HG02885 (cell line): ENCODE measurements around the gene DHX16.
"Not testable (repeated sequence)": the region's sequence is repeated elsewhere in the genome, so short reads cannot be mapped to it uniquely, and the experiment has no call there.

Experiments used
- ATAC-seq: cut with Tn5 transposase; IDR thresholded peaks from one replicate; pipeline ENCODE4 v1.9.1; 2021; ENCODE audit warnings: mild to moderate bottlenecking; ENCODE audit not compliant: unreplicated experiment, poor library complexity

Gene DHX16

DNA sequence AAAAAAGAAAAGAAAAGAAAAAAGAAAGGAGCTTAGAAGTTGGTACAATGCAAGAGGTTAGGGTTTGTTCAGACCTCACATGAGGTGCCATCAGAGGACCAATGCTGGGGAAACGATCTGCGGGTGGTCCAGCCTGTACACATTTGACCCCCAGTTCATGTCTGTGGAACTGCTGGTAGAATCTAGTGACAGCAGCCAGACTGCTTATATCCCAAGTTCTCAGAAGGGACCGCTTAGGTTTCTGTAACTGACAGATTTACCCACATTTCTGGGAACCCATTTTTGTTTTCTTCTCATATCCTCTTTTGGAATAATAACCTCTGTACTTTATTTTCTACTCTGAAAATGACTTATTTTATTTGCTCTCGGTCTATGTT, 8.9 kb upstream of the DHX16 start:
- no peak for ATAC-seq

GRCh38 chr6:30679765-30680535, 7.1 kb upstream of the DHX16 start:
- ATAC-seq, result no peak

- ATAC-seq, result peak; percentile 65
Observed at GRCh38 chr6:30678964-30679726, 6.3 kb upstream of the DHX16 start.

- ATAC-seq, result no peak
Observed at GRCh38 chr6:30676660-30677285, 4.0 kb upstream of the DHX16 start.

DNA sequence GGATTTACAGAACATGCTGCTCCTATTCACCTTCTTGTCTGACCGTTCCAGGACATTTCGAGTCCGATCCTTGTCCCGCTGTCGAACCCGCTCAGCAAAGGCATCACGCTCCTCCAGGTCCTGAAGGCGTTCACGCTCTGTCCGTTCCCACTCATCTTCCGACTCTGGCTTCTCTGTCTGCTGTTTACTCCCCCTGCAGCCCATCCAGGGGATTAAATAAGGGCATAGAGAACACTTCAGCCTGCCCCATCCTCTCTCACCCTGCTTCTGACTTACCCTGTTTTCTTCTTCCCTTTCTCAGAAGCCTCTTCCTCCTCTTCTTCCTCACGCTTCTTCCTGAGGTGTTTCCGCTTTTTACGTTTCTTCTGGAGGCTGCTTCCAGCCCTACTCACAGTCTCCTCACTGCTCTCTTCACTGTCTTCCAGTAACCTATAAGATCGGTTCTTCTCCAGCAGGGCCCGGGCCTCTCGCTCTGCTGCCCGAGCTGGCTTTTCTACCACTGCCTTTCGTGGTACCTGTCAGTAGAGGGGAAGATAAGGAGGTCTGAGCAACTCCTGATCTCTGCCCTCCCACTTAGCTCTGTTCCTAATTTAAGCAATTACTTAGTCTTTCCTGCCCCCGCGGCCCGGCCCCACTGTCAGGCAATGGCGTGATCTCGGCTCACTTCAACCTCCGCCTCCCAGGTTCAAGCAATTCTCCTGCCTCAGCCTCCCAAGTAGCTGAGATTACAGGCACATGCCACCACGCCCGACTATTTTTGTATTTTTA, 1.9 kb downstream of the DHX16 start:
- ATAC-seq, result no peak

DNA sequence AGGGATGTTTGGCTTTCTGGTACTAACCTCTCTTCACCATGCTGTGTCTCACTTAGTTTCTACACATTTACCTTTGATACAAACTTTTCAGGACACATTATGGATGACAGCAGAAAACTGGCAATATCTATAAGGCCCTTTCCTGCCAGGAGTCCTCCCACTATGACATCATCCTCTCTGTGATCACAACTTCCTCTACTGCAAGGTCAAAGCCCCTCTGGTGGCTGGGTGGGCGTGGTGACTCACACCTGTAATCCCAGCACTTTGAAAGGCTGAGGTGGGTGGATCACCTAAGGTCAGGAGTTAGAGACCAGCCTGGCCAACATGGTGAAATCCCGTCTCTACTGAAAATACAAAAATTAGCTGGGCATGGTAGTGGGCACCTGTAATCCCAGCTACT, 6.5 kb downstream of the DHX16 start:
- ATAC-seq, result not testable (repeated sequence)

DNA sequence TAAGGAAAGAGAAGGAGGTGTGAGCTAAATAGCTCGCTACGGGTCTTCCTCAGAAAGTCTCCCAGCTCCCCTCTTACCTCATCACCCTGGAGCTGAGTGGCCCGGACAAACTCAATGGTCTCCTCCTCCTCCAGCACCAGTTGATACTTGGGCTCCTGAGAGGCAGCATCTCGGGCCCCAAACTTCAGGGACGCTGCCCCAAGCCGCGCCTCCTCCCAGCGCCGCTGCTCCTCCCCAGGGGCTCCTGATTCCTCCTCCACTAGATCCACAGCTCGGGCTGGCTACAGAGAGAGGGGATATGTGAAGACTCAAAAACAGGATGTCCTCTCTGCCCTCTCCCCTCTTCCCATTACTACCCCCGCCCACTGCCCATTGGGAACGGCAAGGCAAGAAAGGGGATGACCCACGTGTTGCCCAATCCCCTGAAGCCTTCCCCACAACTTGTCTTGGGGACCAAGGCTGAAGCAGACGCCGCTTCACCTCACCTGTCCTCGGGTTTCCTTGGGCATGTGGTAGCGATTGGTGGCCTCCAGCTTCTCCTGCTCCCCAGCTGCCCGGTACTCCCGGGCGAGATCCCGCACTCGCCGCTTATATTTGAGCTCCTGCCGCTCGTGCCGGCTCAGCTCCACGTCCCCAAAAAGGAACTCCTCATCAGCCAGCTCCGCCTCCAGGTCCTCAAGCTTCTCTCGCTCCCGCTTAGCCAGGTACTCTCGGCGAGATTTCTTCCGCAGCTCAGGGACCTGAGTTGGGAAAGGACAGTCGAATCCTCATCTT, 7.6 kb downstream of the DHX16 start:
- ATAC-seq, result no peak

GRCh38 chr6:30657922-30658321, 14.9 kb downstream of the DHX16 start:
- ATAC-seq, result not testable (repeated sequence)

DNA sequence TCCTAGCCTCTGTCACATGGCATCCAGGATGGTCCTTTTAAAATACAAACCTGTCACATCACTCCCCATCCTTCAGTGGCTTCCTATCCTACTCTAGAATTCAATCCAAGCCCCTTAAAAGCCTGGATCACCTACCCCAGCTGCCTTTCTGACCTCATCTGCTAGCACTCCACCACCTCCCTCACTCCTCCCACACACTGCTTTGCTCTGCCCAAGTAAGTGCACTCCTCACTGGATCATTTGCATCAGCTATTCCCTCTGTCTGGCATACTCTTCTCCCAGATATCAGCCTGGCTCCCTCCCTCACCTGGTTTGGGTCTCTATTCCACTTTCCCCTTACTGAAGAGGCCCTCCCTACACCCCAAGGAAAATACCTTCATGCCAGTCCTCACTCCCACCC, 15.4 kb downstream of the DHX16 start:
- no peak for ATAC-seq

- no peak for ATAC-seq
Observed at GRCh38 chr6:30656513-30656912, 16.3 kb downstream of the DHX16 start.

DNA sequence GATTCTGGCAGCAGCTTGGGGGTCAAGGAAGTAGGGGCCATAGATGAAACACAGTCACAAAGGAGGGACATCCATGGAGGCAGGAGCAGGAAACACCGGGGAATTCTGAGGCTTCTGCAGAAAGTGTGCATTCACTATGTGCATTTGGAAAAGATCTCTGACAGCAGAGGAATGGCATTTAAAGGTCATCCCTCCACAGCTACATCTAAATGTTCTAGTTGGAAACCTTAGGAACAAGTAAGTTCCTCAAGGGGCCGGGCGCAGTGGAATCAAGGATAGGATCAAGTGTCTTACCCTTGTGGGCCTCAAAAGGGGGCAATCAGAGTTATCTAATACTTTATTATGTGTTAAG, 17.1 kb downstream of the DHX16 start:
- ATAC-seq, result no peak

DNA sequence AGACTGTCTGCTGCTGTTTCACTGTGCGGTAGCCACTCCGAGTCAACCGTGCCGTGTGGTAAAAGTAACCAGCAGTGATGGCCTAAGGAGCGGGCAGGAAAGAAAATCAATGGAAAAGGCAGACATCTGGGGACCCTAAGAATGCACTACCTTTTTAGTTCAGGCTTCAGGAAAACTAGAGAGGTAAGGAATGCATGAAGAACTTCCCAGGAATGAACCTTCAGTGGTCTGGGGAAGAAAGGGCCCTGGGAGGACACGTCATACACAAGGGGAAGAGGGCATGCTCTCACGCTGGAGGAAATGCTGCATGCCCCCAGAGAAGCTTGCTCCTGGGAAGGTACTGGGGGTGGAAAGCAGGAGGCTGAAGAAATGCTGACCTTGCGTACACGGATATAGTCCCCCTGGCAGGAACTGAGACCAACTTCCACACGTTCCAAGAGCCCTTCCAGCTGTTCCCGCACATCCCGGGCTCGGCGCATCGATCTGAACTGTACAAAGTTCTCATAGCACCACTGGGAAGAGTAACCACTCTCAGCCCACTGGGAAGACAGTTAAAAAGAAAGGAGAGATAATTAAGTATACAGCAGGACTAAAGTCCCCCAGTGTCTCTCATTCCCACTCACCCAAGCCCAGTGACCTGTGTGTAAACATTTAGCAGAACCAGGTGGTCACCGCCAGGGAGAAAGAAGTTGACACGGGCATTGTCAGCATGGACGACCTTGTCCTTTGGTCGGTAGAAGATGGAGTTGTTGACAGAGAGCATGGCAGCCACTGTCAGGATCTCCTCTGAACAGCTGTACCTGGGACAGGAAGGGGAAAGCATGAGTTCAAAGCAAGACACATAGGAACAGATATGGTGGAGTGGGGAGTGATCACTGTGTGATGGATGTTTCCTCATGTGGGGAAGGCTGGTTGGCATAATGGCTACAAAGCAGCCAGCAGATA, 17.7 kb downstream of the DHX16 start:
- no peak for ATAC-seq

- no peak for ATAC-seq
Observed at GRCh38 chr6:30651143-30651542, 21.7 kb downstream of the DHX16 start.

GRCh38 chr6:30647242-30648116, 25.3 kb downstream of the DHX16 start:
- peak; percentile 78 for ATAC-seq

- ATAC-seq, result peak; percentile 61
Observed at GRCh38 chr6:30646450-30647241, 26.2 kb downstream of the DHX16 start, which contains the start of gene C6orf136. TSS of gene C6orf136 (plus strand) at chr6:30647133. CDS start at chr6:30647232, 99 bp downstream.

DNA sequence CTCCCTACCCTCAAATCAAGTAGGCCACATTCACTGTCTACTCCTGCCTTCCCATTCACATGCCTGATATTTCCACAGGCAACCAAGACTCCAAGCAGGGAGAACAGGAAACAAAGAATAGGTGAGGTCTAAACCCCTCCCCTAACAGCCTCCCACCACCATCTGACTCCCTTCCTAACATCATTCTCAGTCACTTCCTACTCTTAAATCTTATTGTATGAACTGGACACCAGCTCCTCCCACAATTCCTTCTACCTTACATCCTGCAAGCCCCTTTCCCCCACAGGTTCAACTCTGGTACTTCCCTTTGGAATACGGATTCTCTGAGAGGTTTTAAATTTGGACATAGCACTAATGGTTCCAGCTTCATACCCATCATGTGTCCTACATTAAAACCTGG, 26.8 kb downstream of the DHX16 start:
- no peak for ATAC-seq

GRCh38 chr6:30644769-30645168, 28.0 kb downstream of the DHX16 start:
- ATAC-seq, result no peak
